ENCODE results near the gene CLEC20A.

Gene CLEC20A

DNA sequence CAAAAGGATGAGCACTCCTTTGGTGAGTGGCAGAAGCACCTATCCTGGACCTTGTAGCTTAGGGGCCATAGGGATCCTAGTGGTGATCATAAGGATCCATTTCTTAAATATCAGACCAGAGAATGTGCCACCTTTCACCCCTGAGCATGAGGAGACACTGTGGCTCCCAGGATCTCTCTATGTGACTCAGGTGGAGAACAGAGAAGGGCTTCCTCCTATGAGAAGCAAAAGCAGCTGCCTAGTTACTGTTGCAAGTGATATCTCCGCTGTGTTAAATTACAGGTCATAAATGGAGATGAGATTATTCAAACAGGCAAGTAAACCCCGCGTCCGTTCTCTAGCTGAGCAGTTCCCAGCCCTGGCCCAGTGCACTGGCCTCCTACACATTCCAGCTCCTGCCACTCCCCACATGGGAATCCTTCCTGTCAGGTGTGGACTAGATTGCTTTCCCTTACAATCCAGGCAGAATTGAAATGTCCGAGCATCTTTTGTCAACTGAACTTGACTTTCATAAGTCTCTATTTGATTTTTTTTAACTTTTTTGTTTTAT is 26.3 kb downstream of the CLEC20A start:
- DNase-seq (ENCODE audit: low read depth), result no peak

DNA sequence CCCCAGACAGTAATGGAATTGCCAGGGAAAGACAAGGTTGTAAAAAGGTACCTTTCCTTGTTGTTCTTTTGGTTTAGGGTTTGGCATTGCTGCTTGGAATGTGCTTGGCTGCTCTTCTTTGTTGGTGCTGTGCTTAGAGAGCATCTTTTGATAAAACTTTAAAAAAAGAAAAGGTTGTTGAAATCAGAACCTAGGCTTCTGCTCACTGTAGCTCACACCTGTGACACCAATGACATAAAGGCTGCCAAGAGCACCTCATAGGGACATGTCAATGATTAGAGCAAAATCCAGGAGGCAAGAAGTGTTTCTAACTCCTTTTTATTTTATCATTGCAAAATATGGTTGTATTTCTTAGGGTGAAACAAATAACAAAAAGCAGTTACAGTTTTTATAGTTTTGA is 28.9 kb downstream of the CLEC20A start:
- no peak for DNase-seq (ENCODE audit: low read depth)

DNA sequence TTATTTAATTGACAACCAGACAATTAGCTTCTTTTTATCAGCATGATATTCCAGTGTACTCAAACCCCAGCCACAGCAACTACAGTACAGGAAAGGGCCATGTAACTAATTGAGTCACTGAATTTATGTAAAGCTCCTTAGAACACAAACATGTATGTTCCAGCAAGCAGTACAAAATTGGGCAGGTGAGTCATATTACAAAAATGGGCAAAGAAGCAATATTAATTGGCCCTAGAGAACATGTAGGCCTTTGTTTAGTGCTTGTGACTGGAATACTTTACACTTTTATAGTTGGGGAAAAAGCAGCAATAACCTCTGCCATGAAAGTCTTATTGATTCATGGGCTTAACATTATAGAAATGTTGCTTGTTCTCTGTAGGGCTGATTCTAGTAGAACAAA is 31.8 kb downstream of the CLEC20A start:
- no peak for DNase-seq (ENCODE audit: low read depth)

DNA sequence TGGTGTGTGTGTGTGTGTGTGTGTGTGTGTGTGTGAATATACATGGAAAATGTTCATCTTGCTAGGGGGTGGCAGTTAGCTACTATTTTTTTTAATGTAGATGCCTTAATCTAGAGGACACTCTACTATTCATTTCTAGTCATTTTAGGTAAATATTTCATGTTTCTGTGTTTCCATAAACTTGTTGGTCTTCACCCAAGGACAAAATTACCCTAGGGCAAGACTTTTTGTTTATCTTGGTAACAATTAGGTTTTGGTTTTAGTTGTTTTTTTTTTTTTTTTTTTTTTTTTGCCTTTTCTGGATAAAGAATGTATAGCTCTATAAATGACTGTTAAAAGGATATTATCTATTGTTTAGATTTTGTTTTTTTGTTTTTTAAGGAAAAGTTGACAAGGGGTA is 32.2 kb downstream of the CLEC20A start:
- no peak for DNase-seq (ENCODE audit: low read depth)

DNA sequence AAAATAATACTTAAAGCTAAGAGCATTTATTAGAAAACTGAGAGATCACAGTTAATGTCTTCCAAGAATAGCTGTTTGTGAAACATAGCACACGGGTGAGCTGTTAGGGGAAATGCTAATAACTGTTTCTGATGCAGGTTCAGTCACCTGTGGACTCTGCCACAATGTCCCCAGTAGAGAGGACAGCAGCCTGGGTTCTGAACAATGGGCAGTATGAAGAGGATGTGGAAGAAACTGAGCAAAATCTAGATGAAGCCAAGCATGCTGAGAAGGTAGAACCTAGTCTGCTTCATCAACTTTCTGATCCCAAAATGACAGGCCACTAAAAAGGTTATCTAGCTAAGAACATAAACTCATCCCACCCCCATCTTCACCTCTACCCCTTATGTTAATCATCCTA is 32.6 kb downstream of the CLEC20A start:
- no peak for DNase-seq (ENCODE audit: low read depth)

DNA sequence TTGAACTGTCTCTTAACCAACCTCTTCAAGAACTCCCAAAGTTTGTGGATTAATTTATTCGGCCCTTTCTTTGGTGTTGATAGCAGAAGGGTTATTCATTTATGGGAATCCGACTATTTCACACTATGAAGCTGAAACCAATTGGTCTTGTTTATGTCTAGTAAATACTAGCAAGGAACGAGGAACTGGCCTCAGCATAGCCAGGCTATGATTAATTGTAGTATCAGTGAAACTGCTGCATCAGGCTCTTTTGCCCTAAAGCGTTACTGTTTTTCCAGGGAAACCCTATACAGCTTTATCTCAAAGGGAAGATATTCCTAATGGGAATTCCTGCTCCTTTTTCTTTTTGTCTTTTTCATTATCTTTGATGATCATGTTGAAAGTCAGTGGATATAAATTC is 35.1 kb downstream of the CLEC20A start:
- DNase-seq (ENCODE audit: low read depth), result no peak

DNA sequence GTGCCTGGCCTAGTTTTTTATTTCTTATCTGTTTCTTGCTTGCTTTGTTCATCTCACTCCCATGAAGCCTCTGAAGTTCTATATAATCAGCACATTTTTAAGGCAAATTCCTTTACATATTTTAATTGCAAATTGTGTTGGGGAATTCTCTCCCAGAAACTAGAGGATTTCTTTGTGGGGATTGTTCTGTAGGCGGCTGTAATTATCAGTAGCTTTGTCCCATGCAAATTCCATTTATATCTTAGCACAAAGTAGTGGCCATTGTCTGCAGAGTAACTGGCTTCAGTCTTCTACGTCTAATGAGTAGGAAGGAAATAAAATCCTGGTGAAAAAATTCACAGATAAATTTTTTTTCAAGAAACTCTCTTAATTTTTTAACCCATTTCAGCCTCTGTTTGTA is 35.7 kb downstream of the CLEC20A start:
- DNase-seq (ENCODE audit: low read depth), result no peak

DNA sequence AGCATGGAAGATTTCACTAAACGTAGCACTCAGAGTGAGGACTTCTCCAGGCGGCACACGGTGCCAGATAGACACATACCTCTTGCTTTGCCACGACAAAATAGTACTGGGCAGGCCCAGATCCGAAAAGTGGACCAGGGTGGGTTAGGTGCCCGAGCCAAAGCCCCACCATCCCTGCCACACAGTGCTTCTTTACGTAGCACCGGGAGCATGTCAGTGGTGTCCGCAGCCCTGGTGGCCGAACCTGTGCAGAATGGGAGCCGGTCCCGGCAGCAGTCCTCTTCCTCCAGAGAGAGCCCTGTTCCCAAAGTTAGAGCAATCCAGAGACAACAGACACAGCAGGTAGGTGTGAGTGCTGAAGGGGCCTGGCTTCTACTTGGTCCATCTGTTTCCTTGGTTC is 38.6 kb downstream of the CLEC20A start:
- DNase-seq (ENCODE audit: low read depth), result no peak

DNA sequence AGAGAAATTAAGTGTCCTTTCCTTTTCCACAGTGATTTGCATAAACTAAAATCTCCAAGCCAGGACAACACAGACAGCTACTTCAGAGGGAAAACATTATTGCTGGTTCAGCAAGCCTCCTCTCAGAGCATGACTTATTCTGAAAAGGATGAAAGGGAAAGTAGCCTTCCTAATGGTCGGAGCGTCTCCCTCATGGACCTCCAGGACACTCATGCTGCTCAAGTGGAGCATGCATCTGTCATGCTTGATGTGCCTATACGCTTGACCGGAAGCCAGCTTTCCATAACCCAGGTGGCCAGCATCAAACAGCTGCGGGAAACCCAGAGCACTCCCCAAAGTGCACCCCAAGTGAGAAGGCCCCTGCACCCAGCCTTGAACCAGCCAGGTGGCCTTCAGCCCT is 39.1 kb downstream of the CLEC20A start:
- no peak for DNase-seq (ENCODE audit: low read depth)

DNA sequence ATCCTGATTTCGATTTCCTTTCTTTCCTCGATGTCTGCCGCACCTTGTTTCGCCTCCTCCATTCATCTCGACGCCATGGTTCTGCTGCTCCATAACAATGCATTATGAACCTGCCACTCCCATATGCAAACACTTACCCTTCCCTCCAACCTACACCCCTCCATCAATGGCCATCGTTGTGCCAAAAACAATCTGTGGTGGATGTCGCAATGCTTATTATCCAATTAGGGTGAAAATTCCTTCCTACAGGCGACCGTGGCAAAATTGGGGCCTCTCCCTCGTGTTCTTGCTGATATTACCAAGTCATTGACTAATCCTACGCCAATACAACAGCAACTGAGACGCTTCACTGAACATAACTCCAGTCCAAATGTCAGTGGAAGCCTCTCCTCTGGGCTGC is 40.3 kb downstream of the CLEC20A start:
- no peak for DNase-seq (ENCODE audit: low read depth)

DNA sequence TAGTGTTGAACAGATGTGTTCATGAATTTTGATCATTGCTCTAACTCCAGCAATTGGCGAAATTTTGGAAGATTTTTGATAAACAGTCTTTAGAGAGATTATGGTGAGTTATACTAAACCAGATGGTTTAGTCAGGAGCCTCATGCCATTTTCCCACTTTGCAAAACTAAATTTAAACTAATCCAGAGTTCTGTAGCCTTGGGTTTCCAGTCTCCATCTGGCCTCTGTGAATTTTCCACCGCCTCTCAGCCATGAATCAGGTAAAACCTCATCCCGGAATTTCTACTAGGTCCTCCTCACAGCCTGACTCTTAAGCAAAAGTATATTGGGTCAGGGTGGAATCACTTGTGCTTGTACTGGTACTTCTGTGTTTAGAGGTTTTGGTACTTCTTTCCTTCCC is 44.8 kb downstream of the CLEC20A start:
- DNase-seq (ENCODE audit: low read depth), result no peak

DNA sequence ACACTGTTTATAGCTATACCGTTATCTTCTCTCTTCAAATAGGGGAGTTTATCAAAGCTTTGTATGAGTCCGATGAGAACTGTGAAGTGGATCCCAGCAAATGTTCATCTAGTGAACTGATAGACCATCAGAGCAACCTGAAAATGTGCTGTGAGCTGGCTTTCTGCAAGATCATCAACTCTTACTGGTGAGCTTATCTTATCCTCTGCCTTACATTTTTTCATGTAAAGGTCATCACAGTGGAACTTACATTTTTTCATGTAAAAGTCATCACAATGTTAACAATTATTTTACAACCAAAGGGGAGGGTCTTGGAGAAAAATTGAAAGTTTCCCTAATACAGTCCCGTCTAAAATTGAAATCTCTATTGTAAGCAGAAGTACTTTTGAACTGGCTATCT is 45.2 kb downstream of the CLEC20A start:
- DNase-seq (ENCODE audit: low read depth), result peak; percentile 45

DNA sequence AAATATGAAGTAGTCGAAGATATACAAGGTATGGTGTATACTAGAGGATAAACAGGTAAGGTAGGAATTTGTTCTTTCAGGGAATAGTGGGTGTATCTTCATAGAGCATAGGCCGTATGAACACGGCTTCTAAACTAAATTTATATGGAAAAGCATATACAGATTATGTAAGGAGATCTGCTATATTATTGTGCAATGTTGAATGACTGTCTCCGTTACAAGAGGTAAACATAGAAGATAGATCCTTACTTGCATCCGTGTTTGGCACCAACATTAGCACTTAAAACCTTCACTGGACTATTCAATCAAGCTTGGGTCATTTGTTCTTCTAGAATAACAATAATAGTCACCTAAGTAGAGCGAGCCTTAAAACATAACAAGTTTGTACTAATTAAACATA is 45.9 kb downstream of the CLEC20A start:
- DNase-seq (ENCODE audit: low read depth), result no peak

DNA sequence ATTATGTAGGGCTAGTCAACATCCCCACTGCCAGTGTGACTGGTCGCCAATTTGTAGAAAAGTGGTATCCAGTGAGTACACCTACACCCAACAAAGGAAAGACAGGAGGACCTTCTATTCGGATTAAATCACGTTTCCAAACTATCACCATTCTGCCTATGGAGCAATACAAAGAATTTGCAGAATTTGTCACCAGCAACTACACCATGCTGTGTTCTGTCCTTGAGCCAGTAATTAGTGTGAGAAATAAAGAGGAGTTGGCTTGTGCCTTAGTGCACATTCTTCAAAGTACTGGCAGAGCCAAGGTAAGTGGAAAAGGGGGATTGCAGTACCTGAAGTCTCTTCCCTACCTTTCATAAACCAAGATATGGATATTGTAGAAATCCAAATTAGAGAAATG is 53.8 kb downstream of the CLEC20A start:
- no peak for DNase-seq (ENCODE audit: low read depth)

DNA sequence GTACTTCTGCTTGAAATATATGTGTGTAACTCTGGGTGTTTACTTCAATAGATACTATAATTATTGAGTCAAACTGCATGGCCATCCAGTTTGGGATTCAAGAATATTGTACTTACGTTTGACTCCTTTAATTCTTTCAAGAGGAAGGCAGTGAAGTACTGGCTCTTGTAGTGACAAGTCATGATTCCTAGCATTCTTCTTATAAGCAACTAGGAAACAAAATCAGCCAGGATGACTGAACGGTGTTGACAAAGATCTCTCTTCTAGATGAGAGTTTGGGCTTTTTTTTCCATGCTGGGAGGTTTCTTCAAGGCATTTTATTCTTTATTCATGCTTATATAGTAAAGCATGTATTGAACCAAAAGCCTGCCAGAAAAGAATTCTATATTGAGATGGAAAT is 58.3 kb downstream of the CLEC20A start:
- DNase-seq (ENCODE audit: low read depth), result no peak

DNA sequence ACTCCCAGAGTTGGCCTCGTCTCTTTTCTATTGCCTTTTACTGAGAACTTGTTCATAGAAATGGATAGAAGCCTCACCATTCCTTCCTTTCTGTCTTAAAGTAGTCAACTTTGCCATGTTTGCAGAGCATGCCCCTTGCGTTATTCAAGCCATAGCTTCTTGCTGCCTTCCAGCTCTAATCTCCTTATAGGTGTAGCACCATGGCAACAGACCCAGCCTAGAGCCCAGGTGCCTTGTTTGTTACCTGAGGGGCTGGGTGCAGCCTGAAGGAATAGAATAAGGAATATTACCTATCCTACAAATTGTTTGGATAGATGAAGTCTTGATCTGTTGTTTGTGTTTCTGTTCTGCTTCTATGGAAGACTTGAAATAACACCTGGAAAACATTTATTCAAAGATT is 59.9 kb downstream of the CLEC20A start:
- no peak for DNase-seq (ENCODE audit: low read depth)

DNA sequence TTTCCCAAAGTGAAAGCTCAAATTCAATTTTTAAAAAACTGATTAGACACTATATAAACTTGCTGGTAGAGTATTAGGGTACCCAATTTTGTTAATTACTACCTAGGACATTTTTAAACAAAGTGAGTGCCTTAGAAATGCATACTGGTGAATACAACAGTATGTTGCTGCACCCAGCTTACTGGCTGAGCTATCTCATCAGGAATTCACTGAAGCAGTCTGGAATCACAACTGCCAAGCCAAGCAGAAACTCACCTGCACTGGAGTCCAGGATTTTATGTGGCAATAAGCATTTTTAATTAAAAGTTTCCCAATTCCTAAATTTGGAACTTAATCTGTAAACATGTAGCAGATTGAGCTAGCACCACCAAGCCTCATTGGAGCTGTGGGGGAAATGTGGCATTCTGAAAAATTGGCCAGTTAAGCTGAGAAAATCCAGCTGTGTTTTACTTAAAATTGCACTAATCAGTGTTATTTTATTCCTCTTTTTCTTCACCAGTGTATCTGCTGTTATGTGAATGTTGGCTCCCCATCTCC is 61.8 kb downstream of the CLEC20A start:
- no peak for DNase-seq (ENCODE audit: low read depth)

DNA sequence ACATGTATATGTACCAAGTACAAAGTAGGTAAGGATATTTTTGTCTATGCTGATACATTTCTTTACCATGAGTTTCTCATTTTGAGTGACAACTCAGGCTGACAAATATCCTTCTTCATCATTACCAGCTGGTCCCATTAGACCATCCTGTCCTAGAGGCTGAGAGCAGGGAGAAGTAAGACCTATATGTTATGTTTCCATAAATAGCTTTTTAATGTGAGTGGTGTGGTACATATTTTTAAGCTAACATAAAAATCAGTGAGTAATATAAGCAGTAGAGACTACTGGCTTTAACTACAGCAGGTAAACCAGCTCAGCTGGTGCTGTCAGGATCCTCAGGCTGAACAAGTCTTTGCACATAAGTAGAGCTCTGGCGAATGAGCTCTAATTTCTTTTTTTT is 62.4 kb downstream of the CLEC20A start:
- DNase-seq (ENCODE audit: low read depth), result no peak
